ENCODE data around the gene UVRAG.

- no peak for TF ChIP-seq CTCF (IDR thresholded peaks at IDR 0.05)
- TF ChIP-seq REST (IDR thresholded peaks at IDR 0.05; ENCODE audit: insufficient read depth in 1 of 2, low read depth in 2 of 2, low read length in 1 of 2) = no peak
Measured at GRCh38 chr11:76094740-76095139, 279.7 kb downstream of the UVRAG start.

Data from Panc1 (cell line).